Measurements from ENCODE around the gene TRIP6.
"Not testable (repeated sequence)": the region's sequence is repeated elsewhere in the genome, so short reads cannot be mapped to it uniquely, and the experiment has no call there.

Gene TRIP6

DNA sequence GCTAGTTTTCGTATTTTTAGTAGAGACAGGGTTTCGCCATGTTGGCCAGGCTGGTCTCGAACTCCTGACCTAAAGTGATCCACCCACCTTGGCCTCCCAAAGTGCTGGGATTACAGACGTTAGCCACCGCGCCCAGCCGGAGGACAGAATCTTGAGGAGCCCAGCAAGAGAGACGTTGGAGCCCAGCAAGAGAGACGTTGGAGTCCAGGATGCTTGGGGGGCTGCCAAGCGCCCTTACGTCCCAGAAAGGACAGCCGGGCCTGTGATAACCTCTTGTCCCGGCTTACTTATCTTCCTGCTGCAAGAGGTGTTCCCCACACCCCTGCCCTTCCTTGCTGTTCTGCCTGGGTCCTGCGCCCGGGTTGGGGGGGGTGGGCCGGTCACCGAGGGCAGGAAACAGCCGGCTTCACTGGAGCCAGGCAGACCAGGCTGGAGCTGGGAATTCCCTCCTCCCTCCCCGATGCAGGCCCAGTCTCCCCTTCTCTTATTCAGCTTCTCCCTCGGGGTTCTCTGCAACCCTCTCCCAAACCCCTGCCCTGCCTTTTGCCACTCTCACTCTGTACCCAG is 38.0 kb upstream of the TRIP6 start:
- Mint-ChIP-seq H3K27me3 (ENCODE audit: low read depth) (peaks cover 50% of the 10 kb centered on the region), H3K4me1 (ENCODE audit: low read depth) (peaks cover 14% of the 10 kb centered on the region), H3K36me3 (ENCODE audit: low read depth) (no peaks in the 10 kb centered on the region), H3K9me3 (no peaks in the 10 kb centered on the region), H3K4me3 (no peak overlapping the region), H3K27ac (no peak overlapping the region)
- no peak for DNase-seq (ENCODE audit: low spot score)

DNA sequence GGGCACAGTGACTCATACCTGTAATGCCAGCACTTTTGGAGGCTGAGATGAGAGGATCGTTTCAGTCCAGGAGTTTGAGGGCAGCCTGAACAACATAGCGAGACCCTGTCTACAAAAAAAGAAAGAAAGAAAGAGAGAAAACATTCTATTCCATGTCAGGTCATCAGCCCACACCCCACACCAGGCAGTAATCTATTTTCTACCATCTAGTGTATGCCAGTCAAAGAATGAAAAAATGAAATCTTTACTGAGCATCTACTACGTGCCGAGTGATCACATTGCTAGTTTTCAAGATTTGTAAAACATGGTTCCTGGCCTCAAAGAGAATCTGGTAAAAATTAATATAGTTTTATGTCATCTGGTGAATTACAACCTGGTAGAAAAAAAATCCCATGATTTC is 36.8 kb upstream of the TRIP6 start:
- Mint-ChIP-seq H3K27me3 (ENCODE audit: low read depth) (peaks cover 42% of the 10 kb centered on the region), H3K36me3 (ENCODE audit: low read depth) (no peaks in the 10 kb centered on the region), H3K4me1 (ENCODE audit: low read depth) (peaks cover 14% of the 10 kb centered on the region), H3K9me3 (no peaks in the 10 kb centered on the region), H3K27ac (no peak overlapping the region), H3K4me3 (no peak overlapping the region)
- no peak for DNase-seq (ENCODE audit: low spot score)

DNA sequence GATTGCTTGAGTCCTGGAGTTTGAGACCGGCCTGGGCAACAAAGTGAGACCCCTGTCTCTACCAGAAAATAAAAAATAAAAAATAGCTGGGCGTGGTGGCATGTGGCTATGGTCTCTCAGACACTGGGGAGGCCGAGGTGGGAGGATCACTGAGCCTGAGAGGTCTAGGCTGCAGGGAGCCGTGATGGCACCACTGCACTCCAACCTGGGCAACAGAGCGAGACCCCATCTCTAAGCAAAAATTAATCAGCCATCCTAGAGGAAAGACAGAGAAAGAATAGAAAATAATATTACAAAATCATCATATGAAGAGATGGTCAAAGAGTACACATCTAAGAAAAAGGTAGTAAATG is 34.9 kb upstream of the TRIP6 start:
- H3K27ac Mint-ChIP-seq, result no peak overlapping the region

DNA sequence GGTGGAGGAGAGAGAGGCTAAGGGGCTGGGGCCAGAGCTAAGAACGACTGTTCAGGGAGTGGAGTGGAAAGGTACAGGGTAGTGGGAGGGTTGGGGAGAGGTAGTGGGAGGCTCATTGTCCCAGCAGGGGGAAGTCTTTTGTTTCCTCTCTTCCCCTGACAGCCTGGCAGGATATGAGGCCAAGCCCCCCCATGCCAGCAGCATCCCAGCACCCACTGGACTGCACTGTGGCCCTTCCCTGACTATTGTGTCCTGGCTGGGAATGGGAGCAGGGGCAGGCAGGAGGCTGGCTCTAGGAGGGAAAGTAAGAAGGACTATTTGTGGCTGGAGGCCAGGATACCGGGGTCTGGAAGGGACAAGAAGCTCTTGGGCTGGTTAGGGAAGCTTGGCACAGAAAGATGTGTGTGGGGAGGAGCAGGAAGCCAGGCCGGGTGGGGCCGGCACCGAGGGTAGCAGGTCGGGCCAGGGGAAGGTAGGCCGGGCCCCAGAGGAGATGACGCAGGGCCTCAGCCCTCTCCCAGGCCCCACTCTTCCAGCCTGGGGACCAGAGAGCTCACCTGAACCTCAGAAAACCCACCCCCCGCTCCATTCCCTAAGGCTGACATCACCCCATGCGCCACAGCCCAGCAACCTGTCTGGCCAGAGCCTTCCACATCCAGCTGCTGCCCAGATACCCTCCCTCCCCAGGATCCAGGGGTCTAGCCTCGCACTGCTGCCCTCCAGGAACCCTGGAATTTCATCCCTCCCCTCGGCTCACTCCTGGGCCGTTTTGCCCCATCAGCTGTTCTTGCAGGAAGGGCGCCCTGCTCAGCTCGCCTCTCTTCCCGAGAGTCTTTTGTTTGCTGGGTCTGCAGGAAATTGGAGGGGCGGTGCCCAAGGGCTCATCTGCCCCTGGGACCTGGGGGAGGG is 31.0 kb upstream of the TRIP6 start:
- no peak overlapping the region for H3K4me3 Mint-ChIP-seq
- no peaks in the 10 kb centered on the region for H3K9me3 Mint-ChIP-seq
- H3K27me3 Mint-ChIP-seq (ENCODE audit: low read depth), result peaks cover 3% of the 10 kb centered on the region
- DNase-seq (ENCODE audit: low spot score), result no peak
- H3K4me1 Mint-ChIP-seq (ENCODE audit: low read depth), result peaks cover 14% of the 10 kb centered on the region
- H3K36me3 Mint-ChIP-seq (ENCODE audit: low read depth), result no peaks in the 10 kb centered on the region
- peak overlapping the region; percentile 34 for H3K27ac Mint-ChIP-seq

More for the DNA sequence above, 34.9 kb upstream of the TRIP6 start:
- no peak for DNase-seq (ENCODE audit: low spot score)
- Mint-ChIP-seq H3K4me1 (ENCODE audit: low read depth) (peaks cover 15% of the 10 kb centered on the region), H3K36me3 (ENCODE audit: low read depth) (no peaks in the 10 kb centered on the region), H3K4me3 (no peak overlapping the region), H3K27me3 (ENCODE audit: low read depth) (peaks cover 29% of the 10 kb centered on the region), H3K9me3 (no peaks in the 10 kb centered on the region)

DNA sequence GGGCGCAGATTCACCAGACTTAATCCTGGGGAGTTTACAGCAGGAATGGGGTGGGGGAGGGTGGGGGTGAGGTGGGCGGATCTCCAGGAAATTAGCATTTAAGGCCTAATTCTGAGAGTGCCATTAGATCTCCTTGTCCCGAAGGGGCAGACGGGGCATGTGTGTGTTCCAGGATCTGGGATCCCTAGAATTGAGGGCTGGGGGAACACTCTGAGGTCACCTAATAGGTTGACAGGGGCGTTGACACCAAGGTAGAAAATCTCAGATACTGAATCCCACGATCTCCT is 30.4 kb upstream of the TRIP6 start:
- H3K9me3 Mint-ChIP-seq, result no peaks in the 10 kb centered on the region
- no peaks in the 10 kb centered on the region for H3K36me3 Mint-ChIP-seq (ENCODE audit: low read depth)
- DNase-seq (ENCODE audit: low spot score), result no peak
- peaks cover 4% of the 10 kb centered on the region for H3K27me3 Mint-ChIP-seq (ENCODE audit: low read depth)
- peaks cover 14% of the 10 kb centered on the region for H3K4me1 Mint-ChIP-seq (ENCODE audit: low read depth)
- H3K4me3 Mint-ChIP-seq, result peak overlapping the region; percentile 73
- H3K27ac Mint-ChIP-seq, result no peak overlapping the region

DNA sequence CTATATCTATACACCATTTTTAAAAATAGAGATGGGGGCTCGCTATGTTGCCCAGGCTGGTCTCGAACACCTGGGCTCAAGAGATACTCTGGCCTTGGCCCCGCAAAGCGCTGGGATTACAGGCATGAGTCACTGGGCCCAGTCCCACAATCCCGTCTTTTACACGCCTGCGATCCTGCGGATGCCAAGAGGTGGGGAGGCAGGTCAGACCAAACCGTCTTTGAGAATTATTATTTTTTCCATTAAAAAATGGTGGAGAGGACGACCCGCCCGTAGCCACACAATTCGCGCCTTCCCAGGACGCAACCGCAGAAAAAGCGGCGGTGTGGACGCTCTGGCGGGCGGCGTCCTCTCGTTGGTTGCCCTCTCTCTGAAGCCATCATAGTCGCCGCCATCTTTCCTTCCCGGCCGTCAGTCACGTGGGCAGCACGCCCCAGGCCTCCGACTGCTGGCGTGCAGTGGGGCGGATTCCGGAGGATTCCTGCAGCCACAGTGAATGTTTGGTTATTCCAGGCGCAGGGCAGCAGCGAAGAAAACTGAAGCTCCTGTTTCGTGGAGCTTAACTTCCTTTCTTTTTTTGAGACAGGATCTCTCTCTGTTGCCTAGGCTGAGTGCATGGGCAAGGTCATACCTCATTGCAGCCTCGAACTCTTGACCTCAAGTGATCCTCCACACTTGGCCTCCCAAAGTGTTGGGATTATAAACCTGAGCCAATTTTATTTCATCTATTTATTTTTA is 29.9 kb upstream of the TRIP6 start:
- H3K27ac Mint-ChIP-seq, result peak overlapping the region; percentile 35
- peak overlapping the region; percentile 73 for H3K4me3 Mint-ChIP-seq
- DNase-seq (ENCODE audit: low spot score), result peak; percentile 57
- no peaks in the 10 kb centered on the region for H3K9me3 Mint-ChIP-seq
- peaks cover 14% of the 10 kb centered on the region for H3K4me1 Mint-ChIP-seq (ENCODE audit: low read depth)
- no peaks in the 10 kb centered on the region for H3K36me3 Mint-ChIP-seq (ENCODE audit: low read depth)
- peaks cover 9% of the 10 kb centered on the region for H3K27me3 Mint-ChIP-seq (ENCODE audit: low read depth)

DNA sequence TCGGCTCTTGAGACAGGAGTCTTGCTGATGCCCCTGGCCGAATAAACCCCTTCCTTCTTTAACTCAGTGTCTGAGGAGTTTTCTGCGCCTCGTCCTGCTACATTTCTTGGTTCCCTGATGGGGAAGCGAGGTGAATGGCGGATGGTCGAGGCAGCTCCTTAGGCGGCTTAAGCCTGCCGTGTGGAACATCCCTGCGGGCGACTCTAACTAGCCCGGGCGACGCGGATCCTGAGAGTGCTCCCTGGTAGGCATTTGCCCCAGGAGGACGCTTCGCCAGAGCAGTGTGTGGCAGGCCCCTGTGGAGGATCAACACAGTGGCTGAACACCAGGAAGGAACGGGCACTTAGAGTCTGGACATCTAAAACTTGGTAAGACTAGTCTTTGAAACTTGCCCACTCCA is 27.8 kb upstream of the TRIP6 start:
- DNase-seq (ENCODE audit: low spot score), result no peak
- H3K4me1 Mint-ChIP-seq (ENCODE audit: low read depth), result peaks cover 14% of the 10 kb centered on the region
- H3K27ac Mint-ChIP-seq, result no peak overlapping the region
- peaks cover 11% of the 10 kb centered on the region for H3K27me3 Mint-ChIP-seq (ENCODE audit: low read depth)
- H3K9me3 Mint-ChIP-seq, result no peaks in the 10 kb centered on the region
- no peak overlapping the region for H3K4me3 Mint-ChIP-seq
- no peaks in the 10 kb centered on the region for H3K36me3 Mint-ChIP-seq (ENCODE audit: low read depth)

DNA sequence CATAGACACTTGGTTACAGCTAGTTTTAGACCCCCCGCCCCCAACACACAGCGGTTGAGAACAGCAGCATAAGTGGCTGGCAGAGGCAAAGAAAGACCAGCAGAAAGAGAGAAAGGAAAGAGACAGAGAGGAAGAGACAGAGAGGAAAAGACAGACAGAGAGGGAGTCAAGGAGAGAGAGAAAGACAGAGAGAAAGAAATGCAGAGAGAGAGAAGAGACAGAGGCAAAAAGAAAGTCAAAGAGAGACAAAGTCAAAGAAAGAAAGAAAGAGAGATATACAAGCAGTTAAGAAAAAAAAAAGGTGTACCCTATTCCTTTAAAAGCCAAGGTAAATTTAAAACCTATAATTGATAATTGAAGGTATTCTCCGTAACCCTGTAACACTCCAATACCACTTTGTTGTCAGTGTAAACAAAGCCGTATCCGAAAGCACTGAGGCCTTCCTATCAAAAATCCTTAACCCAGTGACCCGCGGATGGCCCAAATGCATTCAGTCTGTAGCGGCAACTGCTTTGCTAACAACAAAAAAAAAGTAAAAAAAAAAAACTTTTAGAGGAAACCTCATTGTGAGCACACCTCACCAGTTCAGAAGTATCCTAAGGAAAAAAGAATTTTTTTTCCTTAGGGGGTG is 26.6 kb upstream of the TRIP6 start:
- Mint-ChIP-seq H3K4me1 (ENCODE audit: low read depth) (peaks cover 14% of the 10 kb centered on the region), H3K9me3 (no peaks in the 10 kb centered on the region), H3K4me3 (no peak overlapping the region), H3K36me3 (ENCODE audit: low read depth) (no peaks in the 10 kb centered on the region), H3K27ac (peak overlapping the region; percentile 9), H3K27me3 (ENCODE audit: low read depth) (peaks cover 11% of the 10 kb centered on the region)
- DNase-seq (ENCODE audit: low spot score), result no peak

DNA sequence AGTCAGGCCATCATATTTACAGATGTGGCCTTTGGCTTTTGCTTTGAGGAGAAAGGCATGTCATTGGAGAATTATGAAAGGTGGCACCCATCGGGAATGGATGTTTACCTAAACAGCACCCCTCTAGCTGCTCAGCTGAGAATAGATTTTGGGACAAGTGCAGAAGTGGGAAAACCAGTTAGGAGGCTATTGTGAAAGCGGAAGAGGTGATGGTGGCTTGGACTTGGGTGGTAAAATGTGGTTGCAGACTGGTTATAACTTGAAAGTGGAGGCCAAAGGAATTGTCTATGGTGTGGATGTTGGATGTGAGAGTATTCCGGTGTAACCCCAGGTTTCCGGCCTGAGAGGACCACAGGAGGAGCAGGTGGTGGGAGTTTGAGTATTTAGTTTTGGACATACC is 19.8 kb upstream of the TRIP6 start:
- Mint-ChIP-seq H3K27me3 (ENCODE audit: low read depth) (peaks cover under 1% of the 10 kb centered on the region), H3K4me1 (ENCODE audit: low read depth) (peaks cover 2% of the 10 kb centered on the region), H3K9me3 (no peaks in the 10 kb centered on the region), H3K36me3 (ENCODE audit: low read depth) (no peaks in the 10 kb centered on the region), H3K27ac (no peak overlapping the region), H3K4me3 (no peak overlapping the region)
- DNase-seq (ENCODE audit: low spot score), result no peak

DNA sequence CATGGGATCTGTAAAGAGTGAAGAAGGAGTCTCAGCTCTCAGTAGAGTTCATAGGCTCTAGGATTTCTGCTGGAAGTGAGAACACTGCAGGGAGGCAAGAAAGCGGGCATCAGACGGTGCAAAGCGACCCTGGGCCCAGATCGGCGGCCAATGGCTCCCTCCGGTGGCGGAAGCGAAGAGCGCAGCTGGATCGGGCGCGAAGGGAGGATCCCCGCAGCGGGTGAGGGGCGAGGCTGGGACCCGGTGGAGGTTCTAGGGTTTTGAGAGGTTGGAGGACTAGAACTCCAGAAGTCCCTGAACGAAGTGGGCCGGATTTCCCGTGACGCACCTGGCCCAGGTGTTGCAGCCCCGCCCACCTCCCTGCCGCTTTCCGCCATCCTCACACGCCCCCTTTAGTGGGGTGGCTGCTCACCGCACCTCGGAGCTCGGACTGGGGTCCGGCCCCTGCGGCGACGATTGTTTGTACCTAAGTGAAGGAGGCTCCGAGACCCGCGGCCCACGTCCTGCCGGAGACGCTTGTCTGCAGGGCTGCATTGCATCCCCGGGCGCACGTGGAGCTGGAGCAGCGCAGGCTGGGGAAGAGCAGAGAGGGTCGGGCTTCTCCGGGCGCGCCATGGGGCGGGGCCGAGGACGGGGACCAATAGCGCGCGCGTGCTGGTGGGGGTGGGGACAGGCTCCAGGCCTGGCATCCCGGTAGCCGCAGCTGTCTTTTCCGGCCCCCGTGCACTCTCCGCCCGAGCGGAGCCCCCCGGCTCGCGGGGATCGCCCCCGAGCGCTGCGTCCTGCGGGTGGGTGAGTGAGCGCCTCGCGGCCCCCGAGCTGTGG is 14.9 kb upstream of the TRIP6 start, which contains the start of gene SLC12A9:
TSS of gene SLC12A9 (plus strand) at position 666 of the 825 bp plus-strand sequence. CDS start 1,485 bp downstream, outside the sequence.
- Mint-ChIP-seq H3K36me3 (ENCODE audit: low read depth) (peaks cover 8% of the 10 kb centered on the region), H3K4me3 (peak within 1 kb of the TSS; percentile 89), H3K27me3 (ENCODE audit: low read depth) (no peaks in the 10 kb centered on the region), H3K9me3 (no peaks in the 10 kb centered on the region), H3K4me1 (ENCODE audit: low read depth) (peaks cover 8% of the 10 kb centered on the region), H3K27ac (peak within 1 kb of the TSS; percentile 77)
- peak; percentile 87 for DNase-seq (ENCODE audit: low spot score)

DNA sequence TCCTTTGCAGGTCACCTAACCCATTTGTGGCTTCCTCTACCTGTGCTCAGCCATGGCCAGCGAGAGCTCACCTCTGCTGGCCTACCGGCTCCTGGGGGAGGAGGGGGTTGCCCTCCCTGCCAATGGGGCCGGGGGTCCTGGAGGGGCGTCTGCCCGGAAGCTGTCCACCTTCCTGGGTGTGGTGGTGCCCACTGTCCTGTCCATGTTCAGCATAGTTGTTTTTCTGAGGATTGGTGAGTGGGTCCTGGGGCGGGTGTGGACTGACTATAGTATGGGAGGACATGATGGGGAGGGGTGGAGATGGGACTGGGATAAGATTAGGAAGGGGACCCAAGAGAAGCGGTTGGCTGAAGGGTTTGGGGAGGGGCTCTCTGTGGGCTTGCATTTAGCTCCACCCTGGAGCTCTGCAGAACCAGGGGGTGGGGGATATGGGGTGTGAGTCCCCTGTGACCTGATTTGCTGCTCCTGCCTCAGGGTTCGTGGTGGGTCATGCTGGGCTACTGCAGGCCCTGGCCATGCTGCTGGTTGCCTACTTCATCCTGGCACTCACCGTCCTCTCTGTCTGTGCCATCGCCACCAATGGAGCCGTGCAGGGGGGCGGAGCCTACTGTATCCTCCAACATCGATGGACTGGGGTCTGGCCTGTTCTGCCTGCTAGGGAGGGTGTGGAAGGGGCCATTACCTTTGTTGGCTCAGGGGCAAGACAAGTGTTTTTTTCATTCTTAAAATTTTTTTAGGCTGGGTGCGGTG is 12.9 kb upstream of the TRIP6 start:
- H3K27me3 Mint-ChIP-seq (ENCODE audit: low read depth), result no peaks in the 10 kb centered on the region
- H3K9me3 Mint-ChIP-seq, result no peaks in the 10 kb centered on the region
- peak overlapping the region; percentile 89 for H3K4me3 Mint-ChIP-seq
- H3K36me3 Mint-ChIP-seq (ENCODE audit: low read depth), result peaks cover 8% of the 10 kb centered on the region
- no peak overlapping the region for H3K27ac Mint-ChIP-seq
- peaks cover 8% of the 10 kb centered on the region for H3K4me1 Mint-ChIP-seq (ENCODE audit: low read depth)
- DNase-seq (ENCODE audit: low spot score), result no peak

DNA sequence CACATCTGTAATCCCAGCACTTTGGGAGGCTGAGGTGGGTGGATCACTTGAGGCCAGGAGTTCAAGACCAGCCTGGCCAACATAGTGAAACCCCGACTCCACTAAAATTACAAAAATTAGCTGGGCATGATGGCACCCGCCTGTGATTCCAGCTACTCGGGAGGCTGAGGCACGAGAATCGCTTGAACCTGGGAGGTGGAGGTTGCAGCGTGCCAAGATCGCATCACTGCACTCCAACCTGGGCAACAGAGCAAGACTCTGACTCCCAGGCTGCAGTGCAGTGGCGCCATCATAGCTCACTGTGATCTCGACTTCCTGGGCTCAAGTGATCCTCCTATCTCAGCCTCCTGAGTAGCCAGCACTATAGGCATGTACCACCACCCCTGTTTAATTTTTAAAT is 12.3 kb upstream of the TRIP6 start:
- not testable (repeated sequence) for H3K27ac Mint-ChIP-seq; DNase-seq (ENCODE audit: low spot score); H3K4me3 Mint-ChIP-seq; H3K27me3 Mint-ChIP-seq (ENCODE audit: low read depth); H3K9me3 Mint-ChIP-seq; H3K4me1 Mint-ChIP-seq (ENCODE audit: low read depth)
- peaks cover 13% of the 10 kb centered on the region for H3K36me3 Mint-ChIP-seq (ENCODE audit: low read depth)

DNA sequence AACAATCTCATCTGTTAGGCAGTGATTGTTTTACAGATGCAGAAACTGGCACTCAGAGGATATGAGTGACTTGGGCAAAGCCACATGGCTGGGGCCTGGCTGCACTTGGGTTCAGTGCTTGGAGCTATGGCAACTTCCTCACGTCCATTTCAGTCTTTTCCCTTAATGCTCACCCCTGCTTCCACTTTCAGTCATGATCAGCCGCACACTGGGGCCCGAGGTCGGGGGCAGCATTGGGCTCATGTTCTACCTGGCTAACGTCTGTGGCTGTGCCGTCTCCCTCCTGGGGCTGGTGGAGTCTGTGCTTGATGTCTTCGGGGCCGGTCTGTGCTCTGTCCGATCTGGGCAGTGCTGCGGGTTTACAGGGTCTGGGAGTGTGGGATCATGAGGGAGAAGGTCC is 11.7 kb upstream of the TRIP6 start:
- H3K4me3 Mint-ChIP-seq, result no peak overlapping the region
- no peak overlapping the region for H3K27ac Mint-ChIP-seq
- no peaks in the 10 kb centered on the region for H3K9me3 Mint-ChIP-seq
- H3K4me1 Mint-ChIP-seq (ENCODE audit: low read depth), result peaks cover 8% of the 10 kb centered on the region
- H3K27me3 Mint-ChIP-seq (ENCODE audit: low read depth), result no peaks in the 10 kb centered on the region
- peaks cover 16% of the 10 kb centered on the region for H3K36me3 Mint-ChIP-seq (ENCODE audit: low read depth)
- DNase-seq (ENCODE audit: low spot score), result no peak
